A673 (cell line): ENCODE measurements around the gene STX8. TPM values are rescaled to one million over a fixed set of nuclear protein-coding genes. Genes with fewer than 3 reads are reported as not detected.

Source experiments
- BruUV-seq: library from RNA; stranded (reverse); fragments of 400-500 nt; replicated peaks from 2 replicates; lab custom pipeline; 2021; lab: Mats Ljungman, UMichigan
- CTCF ChIA-PET: fragments of 300-600 bp; sonication (Branson Sonifier 250); formaldehyde crosslinking; loops from one replicate; lab custom pipeline; 2022; ENCODE audit warnings: antibody characterized with exemption; lab: Charles Lee
- POLR2A ChIA-PET: fragments of 300-600 bp; sonication (Branson Sonifier 250); formaldehyde crosslinking; loops from one replicate; lab custom pipeline; 2022; ENCODE audit warnings: antibody characterized with exemption; ENCODE audit not compliant: low non-redundant PET; lab: Charles Lee
- DNase-seq: peaks from one replicate; pipeline ENCODE4 v3.0.0-alpha.2; 2015; ENCODE audit warnings: low spot score
- H3K27ac ChIP-seq: fragments of 200-600 bp; sonication (generic); 2 replicates; pipeline ENCODE4 v1.5.1; 2016; ENCODE audit warnings: mixed run types, low read depth, mild to moderate bottlenecking, mixed read lengths, antibody characterized with exemption, low read length; ENCODE audit not compliant: poor library complexity, severe bottlenecking
- H3K27me3 ChIP-seq: fragments of 200-600 bp; sonication (generic); replicated peaks from 2 replicates; pipeline ENCODE4 v1.6.1; 2017; ENCODE audit warnings: mixed run types, low read depth, mild to moderate bottlenecking, mixed read lengths, antibody characterized with exemption, low read length; ENCODE audit not compliant: insufficient read depth, poor library complexity
- H3K36me3 ChIP-seq: fragments of 200-600 bp; sonication (generic); 2 replicates; pipeline ENCODE4 v1.6.1; 2016; ENCODE audit warnings: mixed run types, mild to moderate bottlenecking, mixed read lengths, antibody characterized with exemption, low read length; ENCODE audit not compliant: insufficient read depth, poor library complexity, severe bottlenecking
- H3K4me1 ChIP-seq: fragments of 200-600 bp; sonication (generic); 2 replicates; pipeline ENCODE4 v1.6.1; 2017; ENCODE audit warnings: mixed run types, mild to moderate bottlenecking, mixed read lengths, antibody characterized with exemption, low read length; ENCODE audit not compliant: insufficient read depth, poor library complexity, severe bottlenecking
- H3K4me3 ChIP-seq: fragments of 200-600 bp; sonication (generic); 2 replicates; pipeline ENCODE4 v1.5.1; 2016; ENCODE audit warnings: low read depth, mixed run types, mild to moderate bottlenecking, mixed read lengths, low read length; ENCODE audit not compliant: poor library complexity, severe bottlenecking
- H3K9me3 ChIP-seq: fragments of 200-600 bp; sonication (generic); 2 replicates; pipeline ENCODE4 v1.6.1; 2016; ENCODE audit warnings: mixed run types, low read depth, mild to moderate bottlenecking, mixed read lengths, antibody characterized with exemption, low read length; ENCODE audit not compliant: poor library complexity, severe bottlenecking
- EZH2 ChIP-seq: fragments of 200-600 bp; sonication (generic); IDR thresholded peaks from 2 replicates; pipeline ENCODE4 v1.6.1; 2017; ENCODE audit warnings: borderline replicate concordance, low read depth, mild to moderate bottlenecking, mixed read lengths, antibody characterized with exemption, low read length; ENCODE audit not compliant: poor library complexity, severe bottlenecking
- intact Hi-C: fragments of 100-400 bp; cut with micrococcal nuclease; formaldehyde crosslinking; loops from one replicate; pipeline ENCODE4 v1.10.0; 2022; ENCODE audit not compliant: unreplicated experiment
- total RNA-seq: library from RNA; stranded (reverse); gene quantifications from 2 replicates; pipeline ENCODE4 v1.2.3, GENCODE V29; 2021
- TF ChIP-seq, protein P1 (sequence below): fragments of 300-800, 200-600 bp; sonication (generic); conservative IDR thresholded peaks from 2 replicates; pipeline ENCODE4 v1.5.1; 2017; ENCODE audit warnings: low read depth, mild to moderate bottlenecking, antibody characterized with exemption, low read length, moderate library complexity, mixed read lengths

The STX8 gene
- total RNA-seq, 1 experiment from 2014 or later, result 51.4 TPM

DNA sequence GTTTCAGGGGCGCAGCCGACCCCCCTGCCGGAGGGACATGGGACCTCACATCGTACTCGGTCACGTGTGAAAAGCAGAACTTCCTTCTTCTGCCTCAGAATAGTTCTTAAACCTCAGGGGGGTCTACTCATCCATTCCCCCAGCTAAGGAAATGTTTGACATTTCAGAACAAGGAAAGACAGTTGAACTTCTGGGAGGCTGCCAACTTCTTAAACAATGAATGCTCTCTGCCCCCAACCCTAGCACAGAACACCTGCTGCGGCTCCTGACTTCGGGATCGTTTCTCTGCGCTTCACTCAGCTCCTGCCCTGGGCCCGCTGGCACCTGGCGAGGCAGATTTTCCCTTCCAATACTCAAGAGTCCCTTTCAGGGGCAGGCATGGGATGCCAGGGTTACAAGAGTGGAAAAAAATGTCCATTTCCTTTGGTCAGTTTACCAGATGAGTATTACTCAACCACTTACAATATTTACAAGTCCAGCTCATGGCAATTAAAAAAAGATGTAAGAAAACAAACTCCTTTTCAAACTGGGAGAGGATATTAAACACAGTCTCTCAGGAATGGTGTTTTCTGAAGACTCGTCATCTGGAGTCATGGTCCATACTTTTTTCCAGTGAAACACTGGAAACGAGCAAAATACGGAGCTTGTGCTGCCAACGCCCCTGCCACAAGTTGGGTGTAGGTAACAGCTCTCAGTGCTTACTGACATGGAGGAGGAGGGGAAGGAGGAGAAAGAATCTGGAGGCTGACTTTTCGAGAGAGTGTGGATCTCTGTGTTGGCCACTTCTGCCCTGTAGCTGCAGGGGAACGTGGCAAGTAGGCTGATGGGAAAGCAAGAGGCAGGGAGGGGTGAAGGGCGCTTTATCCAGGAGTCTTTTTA is 318.6 kb downstream of the STX8 start:
- peak; percentile 46 for DNase-seq
- ChIA-PET CTCF (no interaction called here), POLR2A (no interaction called here)
- no peak overlapping the region for H3K27ac ChIP-seq
- no peaks in the 10 kb centered on the region for H3K27me3 ChIP-seq
- H3K4me3 ChIP-seq, result no peak overlapping the region
- H3K36me3 ChIP-seq, result no peaks in the 10 kb centered on the region
- peaks cover 16% of the 10 kb centered on the region for H3K4me1 ChIP-seq
- no peak for TF ChIP-seq EZH2
- TF ChIP-seq, protein P1, sequence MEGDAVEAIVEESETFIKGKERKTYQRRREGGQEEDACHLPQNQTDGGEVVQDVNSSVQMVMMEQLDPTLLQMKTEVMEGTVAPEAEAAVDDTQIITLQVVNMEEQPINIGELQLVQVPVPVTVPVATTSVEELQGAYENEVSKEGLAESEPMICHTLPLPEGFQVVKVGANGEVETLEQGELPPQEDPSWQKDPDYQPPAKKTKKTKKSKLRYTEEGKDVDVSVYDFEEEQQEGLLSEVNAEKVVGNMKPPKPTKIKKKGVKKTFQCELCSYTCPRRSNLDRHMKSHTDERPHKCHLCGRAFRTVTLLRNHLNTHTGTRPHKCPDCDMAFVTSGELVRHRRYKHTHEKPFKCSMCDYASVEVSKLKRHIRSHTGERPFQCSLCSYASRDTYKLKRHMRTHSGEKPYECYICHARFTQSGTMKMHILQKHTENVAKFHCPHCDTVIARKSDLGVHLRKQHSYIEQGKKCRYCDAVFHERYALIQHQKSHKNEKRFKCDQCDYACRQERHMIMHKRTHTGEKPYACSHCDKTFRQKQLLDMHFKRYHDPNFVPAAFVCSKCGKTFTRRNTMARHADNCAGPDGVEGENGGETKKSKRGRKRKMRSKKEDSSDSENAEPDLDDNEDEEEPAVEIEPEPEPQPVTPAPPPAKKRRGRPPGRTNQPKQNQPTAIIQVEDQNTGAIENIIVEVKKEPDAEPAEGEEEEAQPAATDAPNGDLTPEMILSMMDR, result 0 out of 2 replicates have a peak, but pooled peaks have one; percentile 6
- no peaks in the 10 kb centered on the region for H3K9me3 ChIP-seq
- no TSS peak for BruUV-seq
- intact Hi-C loops, result no loop called here

DNA sequence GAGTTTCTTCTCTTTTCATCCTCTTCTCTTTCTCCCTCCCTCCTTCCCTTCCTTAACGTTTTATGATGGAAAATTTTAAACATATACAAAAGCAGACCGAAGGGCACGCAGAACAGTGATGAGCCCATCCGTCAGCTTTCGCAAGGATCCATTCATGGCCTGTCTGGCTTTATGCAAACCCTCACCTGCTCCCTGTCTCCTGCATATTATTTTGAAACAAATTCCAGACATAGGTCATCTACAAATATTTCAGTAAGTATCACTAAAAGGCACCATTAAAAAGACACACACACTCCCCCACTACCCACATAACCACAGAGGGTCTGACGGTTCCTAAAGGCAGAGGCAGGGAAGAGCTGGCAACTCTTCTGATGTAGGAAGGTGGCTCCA is 319.3 kb downstream of the STX8 start:
- no TSS peak for BruUV-seq
- no peak for DNase-seq
- ChIA-PET CTCF (no interaction called here), POLR2A (no interaction called here)
- TF ChIP-seq, protein P1, result no peak
- no peak for TF ChIP-seq EZH2
- Histone ChIP-seq H3K27ac (no peak overlapping the region), H3K4me3 (no peak overlapping the region), H3K9me3 (no peaks in the 10 kb centered on the region), H3K27me3 (no peaks in the 10 kb centered on the region), H3K4me1 (peaks cover 16% of the 10 kb centered on the region), H3K36me3 (no peaks in the 10 kb centered on the region)
- intact Hi-C loops, result no loop called here

DNA sequence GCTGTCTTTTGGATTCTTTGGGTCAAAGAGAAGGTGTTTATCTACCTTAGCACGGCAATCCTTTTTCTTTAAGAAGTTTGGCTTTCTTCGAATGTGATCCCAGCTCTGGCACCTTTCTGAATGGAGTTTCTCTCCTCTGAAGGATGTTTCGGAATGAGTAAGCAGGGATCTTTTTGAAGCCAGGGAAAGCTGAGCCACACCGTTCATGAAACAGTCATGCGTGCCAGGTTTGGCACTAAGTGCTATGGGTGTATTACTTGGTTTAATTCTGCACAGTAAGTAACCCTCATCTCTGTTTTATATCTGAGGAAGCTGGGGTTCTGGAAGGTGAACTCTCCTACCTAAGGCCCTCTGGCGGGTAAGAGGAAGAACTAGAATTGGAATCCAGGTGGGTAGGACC is 319.8 kb downstream of the STX8 start:
- Histone ChIP-seq H3K36me3 (no peaks in the 10 kb centered on the region), H3K4me3 (no peak overlapping the region), H3K9me3 (no peaks in the 10 kb centered on the region), H3K4me1 (peaks cover 16% of the 10 kb centered on the region), H3K27ac (no peak overlapping the region), H3K27me3 (no peaks in the 10 kb centered on the region)
- TF ChIP-seq, protein P1, result no peak
- TF ChIP-seq EZH2, result no peak
- intact Hi-C loops, result no loop called here
- no TSS peak for BruUV-seq
- ChIA-PET POLR2A (no interaction called here), CTCF (no interaction called here)
- DNase-seq, result no peak
